GM21825 (cell line): ENCODE results near the gene HTR3A.

Experiments
- ATAC-seq: cut with Tn5 transposase; IDR thresholded peaks from one replicate; pipeline ENCODE4 v1.9.1; 2021; ENCODE audit warnings: mild to moderate bottlenecking, moderate library complexity; ENCODE audit not compliant: unreplicated experiment

HTR3A gene

DNA sequence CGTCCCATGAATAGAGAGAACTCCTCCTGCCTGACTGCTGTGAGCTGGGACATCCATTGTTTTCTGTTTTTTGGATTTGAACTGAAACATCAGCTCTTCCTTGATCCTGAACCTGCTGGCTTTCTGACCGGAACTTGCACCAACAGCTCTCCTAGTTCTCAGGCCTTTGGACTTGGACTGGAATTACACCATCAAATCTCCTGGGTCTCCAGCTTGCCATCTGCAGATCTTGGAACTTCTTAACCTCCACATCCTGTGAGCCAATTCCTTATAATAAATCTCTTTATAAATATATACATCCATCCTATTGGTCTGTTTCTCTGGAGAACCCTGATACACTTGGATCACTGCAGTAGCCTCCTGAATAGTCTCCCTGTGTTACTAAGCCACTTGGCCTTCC lies 42.1 kb downstream of the HTR3A start:
- no peak for ATAC-seq

DNA sequence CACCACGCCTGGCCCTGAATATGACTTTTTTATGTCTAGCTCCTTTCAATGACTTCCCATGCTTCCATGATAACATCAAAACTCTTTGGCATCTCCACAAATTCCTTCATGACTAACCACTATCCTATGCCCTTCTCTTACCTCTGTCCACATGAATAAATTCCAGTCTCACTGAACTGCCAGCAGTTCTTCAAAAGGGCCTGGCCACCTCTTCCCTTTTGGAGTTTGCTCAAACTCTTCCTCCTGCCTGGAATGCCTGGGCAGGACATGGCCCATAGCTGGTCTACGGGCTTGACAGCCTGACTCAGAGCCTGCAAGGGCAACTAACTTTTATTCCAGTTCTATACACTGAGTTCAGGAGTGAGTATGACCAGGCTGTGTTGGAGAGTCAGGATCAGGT lies 42.8 kb downstream of the HTR3A start:
- no peak for ATAC-seq

DNA sequence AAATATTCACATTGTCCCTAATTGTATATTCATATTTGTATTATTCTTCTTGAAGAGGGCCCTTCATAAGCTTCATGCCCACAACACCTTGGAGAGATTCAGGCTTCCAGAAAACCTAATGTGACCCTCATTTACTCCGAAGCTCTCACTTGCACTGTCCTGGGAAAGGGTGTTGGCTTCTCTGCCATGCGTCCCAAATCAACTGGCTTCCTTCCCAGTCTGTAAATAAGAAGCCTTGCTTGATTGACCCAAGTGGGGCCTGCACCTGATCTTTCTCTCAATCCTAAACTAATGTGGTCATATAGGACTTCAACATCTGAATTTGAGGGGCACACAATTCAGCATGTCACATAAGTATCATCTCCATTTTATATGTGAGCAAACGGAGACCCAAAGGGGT lies 44.1 kb downstream of the HTR3A start:
- no peak for ATAC-seq

DNA sequence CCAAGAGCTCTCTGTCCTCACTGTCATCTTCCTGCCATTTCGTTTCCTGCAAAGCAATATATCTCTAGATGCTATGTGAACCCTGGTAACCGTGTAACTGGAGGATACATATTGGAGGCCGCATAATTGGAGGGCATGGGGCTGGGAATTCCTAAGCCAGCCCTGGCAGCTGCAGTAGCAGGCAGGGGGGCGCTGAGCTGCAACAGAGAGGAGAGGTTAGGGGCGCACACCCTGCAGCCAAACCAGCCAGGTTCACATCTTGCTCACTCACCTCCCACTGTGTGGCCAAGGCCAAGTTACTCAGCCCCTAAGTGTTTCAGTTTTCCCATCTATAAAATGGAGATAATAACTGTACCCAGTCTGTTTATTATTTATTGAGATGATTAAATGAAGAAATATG lies 44.7 kb downstream of the HTR3A start:
- ATAC-seq: no peak

DNA sequence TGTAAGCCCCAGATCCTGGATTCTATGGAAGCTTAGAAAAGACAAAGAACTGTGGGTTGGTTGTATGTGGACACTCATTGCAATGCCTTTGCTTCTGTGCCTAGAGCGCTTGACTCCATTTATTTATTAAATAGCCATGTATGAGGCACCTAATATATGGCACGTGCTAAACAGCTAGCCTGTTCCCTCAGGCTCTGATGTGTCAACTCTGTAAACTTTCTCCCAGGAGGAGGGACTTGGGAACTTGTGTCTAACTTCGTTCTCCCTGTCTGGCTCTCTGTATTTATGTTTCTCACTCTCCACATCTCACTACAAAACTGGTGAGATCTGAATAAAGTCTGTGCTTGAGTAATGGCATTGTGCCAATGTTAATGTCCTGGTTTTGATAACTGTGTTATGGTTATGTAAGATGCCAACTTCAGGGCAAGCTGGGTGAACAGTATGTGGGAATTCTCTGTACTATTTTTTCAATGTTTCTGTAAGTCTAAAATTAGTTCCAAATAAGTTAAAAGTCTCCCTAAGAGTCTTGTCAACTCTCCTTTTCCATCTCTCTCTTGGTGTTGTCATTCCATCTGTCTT lies 50.5 kb downstream of the HTR3A start:
- no peak for ATAC-seq

DNA sequence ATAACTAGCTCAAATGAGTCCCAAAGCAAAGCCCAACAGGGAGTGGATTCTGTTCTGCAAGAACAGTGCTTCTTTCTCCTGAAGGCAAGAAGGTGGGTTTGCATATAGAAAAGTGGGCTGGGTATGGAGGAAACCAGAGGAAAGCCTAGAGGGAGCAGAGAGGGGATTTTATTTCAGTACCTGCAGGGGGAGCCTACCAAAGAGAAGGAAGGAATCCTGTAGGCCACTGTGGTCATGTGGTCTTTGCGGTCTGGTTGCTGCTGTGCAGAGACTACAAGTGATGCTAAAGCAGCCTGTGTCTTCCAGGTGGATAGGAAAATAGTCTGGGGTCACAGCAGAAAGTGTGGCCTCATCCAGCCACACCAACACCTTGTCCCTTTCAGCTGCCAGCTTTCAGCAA lies 51.4 kb downstream of the HTR3A start:
- no peak for ATAC-seq

DNA sequence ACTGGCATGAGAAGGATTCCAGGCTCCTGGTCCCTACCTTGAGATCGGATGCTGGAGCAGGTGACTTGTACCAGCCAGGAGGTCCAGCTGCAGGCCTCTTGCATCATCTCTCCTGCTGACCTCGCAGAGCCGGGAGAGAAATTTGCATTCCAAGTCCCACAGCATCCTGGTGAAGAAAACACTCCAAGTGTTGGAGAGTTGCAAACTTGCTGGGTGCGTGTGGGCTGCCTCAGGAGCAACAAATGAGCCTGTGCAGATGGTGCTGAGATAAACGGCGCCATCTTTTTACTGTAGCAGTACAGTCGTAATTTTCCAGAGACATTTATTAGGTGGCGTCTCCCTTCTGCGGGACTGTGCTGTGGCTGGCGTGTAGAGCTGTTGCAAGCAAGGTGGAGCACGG lies 52.5 kb downstream of the HTR3A start:
- no peak for ATAC-seq

DNA sequence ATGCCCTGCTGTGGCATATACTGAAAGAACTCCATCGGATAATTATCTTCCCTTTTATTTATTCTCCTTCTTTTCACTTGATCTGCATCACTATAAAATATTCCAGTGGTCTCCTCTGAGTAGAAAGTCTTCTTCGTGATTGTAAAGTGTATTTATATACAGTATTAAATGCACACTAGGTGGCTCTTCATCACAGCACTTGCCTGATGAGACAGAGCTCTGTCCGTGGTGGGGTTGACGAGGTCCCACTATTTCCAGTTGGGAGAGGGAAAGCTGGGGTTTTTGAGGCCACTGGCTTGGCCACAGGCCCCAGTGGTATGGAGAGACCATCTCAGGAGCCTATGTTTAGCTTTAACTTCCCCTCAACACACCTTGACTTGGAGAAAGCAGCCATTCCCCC lies 53.0 kb downstream of the HTR3A start:
- no peak for ATAC-seq

DNA sequence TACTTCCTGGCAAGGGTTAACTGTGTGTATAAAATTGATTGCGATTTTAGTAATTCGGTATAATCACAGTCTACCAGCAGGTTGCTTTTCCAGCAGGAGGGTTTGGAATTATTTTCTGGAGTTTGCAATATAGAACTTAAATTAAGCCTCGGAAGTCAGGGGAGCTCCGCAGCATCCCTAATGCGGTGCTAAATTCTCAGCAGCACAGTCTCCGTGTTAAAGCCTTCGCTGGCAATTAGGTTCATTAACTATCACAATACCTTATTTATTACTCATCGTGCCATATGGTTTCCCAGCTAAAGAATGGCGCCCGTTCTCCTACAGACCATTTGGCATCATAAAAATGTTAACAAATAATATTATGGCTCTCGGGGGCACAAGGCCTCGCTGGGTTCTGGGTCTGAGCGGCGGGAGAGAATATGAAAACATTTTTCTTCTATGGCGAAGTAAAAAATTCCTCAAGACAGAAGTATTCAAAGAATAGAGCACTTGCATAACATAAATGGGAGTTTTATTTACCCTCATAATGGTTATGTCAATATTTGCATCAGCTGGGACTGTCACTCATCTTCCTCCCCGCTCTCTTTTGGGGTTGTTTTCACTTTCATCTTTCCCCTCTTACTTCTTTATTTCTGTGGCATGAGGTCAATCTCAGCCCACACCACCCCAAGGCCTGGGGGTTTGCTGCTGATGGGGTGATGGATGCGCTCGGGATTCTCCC lies 56.5 kb downstream of the HTR3A start:
- ATAC-seq: no peak

DNA sequence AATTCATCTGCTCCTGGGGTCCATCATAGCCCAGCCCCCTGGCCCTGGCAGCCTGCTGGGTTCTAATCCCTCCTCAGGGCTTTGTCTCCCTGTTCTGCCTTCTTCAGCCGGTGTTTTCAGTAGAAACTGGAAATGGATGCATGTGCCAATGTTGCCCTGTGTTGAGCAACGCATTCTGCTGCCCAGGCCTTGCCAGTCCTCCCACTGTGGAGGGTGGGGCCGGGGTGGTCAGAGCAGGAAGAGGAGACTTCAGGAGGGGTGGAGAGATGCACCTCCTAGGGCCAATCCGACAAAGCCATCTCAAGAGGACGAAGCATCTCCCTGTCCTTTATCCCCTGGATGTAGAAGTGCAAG lies 57.0 kb downstream of the HTR3A start:
- no peak for ATAC-seq

DNA sequence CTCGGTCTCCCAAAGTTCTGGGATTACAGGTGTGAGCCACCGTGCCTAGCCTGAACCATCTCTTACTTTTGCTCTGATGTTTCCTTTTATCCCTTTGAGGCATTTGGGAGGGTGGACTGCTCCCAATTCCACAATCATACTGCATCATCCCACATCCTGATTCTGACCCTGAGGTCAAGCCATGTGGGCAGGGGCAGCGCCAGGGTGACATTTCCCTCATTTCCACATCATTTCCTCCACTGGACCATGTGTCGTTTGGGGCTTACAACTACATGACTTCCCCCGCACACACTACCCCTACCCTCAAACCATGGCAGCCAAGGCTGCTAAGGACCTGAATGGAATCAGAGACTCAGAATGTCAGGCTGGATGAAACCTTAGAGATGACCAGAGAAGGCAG lies 58.2 kb downstream of the HTR3A start:
- no peak for ATAC-seq

DNA sequence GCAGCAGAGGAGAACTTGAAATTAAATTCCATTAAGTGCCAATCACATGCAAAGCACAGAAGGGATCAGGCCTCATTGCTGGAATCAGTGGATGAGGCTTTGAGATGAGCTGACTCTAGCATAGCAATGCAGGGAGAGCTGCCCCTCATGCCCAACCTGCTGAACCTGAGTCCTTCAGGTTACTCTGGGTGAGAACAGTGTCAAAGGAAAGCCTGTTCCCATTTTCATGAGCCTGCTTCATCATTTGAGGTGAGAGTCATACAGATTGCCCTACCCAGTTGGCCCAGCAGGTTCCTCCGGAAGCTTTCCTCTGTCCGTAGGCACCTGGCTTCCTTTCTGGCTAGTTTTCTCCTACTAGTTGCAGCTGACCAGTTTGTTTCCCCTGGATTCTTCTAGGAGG lies 58.7 kb downstream of the HTR3A start:
- ATAC-seq: no peak

DNA sequence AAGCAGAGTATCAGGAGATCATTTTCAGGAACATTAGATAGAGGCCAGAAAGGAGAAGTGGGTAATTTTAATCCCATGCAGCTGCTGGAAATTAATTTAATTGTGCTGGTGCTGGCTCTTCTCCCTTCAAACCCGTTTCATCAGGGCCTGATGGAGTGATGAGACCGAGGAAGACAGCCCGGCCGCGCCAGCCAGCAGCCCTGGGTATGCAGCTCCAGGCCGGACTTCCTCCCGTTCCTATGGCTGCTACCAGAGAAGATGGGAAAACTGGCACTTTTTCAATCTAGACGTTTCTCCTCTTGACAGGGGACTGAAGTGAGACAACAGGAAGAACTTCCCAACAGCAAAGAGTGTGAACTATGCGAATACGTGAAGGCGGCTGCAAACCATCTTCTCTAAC lies 60.0 kb downstream of the HTR3A start:
- ATAC-seq: no peak

DNA sequence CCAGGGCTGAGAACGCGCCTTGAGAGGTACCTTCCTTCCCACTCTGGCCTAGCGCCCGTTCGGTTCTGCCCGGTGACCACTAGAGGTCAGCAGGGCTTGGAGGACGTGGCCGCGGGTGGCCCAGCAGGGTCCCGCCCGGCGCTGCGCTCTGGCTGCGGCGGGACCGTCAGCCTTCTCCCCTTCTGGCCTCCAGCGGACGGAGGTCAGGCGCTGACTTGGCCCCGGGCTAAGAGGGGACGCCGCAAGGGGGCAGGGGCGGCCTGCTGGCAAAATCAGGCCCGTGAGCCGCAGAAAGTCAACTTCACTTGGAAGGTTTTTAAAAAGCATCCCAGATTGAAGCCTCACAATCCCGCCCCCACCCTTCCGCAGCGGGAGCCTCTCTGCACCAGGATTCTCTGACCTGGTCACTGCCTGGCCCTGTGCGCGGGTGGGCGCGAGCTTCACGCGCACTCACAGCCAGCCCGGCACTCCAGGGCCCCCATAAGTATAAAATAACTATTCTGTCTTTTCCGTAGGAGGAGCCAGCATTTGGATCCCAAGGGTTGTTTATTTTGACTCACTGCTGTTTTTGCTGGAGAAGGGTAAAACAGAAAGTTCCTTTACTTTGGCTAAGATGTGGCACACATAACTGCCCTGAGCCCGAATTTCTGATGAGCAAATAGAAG lies 61.4 kb downstream of the HTR3A start:
- ATAC-seq: no peak

DNA sequence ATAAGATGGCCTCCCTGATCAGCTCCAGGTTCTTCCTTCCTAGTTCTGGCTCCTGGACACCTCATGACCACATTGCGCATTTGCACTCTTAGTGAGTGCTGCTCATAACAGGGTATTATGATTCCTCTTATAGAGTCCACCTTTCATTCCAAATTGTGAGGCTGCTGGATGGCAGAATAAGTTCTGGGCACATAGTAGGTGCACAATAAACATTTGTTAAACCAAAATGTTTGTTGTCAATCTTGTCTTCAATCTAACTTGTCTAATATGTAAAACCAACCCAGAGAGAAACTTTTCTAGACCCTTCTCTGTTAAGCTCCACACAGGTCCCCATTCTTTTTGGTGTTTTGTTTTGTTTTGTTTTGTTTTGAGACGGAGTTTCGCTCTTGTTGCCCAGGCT lies 62.0 kb downstream of the HTR3A start:
- no peak for ATAC-seq

DNA sequence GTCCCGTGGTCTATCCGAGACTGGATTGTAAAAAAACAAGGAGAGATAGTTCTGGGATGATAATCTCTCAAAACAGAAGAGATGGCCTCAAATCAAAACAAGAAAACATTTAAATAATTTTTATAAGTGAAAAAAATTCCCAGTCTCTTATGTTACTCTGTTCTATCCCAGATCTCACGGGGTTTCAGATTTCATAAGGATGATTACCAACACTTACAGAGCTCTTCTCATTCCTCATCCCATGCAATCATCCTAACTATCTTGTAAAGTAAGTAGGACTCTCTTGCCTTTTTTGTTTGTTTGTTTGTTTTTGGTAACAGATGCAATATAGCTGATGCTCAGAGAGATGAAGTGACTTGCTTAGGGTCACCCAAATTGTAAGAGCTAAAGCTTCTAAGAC lies 64.6 kb downstream of the HTR3A start:
- ATAC-seq: no peak
